K562 (cell line): ENCODE measurements around the gene TMEM63A. TPM values are rescaled to one million over a fixed set of nuclear protein-coding genes. Genes with fewer than 3 reads are reported as not detected.
A peak's percentile ranks its signal among the peaks of the same experiment; 100 is the strongest.

Source experiments
- ATF3 ChIP-seq, 2 experiments: fragments of 450-650 bp in 1 of 2; sonication (generic) in 1 of 2; formaldehyde crosslinking in 1 of 2; IDR thresholded peaks in 1 of 2; conservative IDR thresholded peaks in 1 of 2; 2 replicates each; pipeline versions ENCODE4 v1.6.1 to v1.8.1; 2016 to 2023; ENCODE audit warnings: mild to moderate bottlenecking in 2 of 2, moderate library complexity in 2 of 2, inconsistent platforms in 1 of 2, missing genetic modification reagents in 1 of 2
- BRD9 ChIP-seq: fragments of 450-650 bp; IDR thresholded peaks from 2 replicates; pipeline ENCODE4 v1.6.1; 2018; ENCODE audit warnings: low read depth; ENCODE audit not compliant: partially characterized antibody
- CBFA2T3 ChIP-seq: fragments of 450-650 bp; IDR thresholded peaks from 2 replicates; pipeline ENCODE4 v1.6.1; 2017
- CTBP1 ChIP-seq: fragments of 450-650 bp; IDR thresholded peaks from 2 replicates; pipeline ENCODE4 v1.6.1; 2016; ENCODE audit warnings: borderline replicate concordance
- FOXA1 ChIP-seq: fragments of 450-650 bp; IDR thresholded peaks from 2 replicates; pipeline ENCODE4 v1.6.1; 2016; ENCODE audit warnings: mild to moderate bottlenecking, borderline replicate concordance
- MXD1 ChIP-seq: fragments of 250-450 bp; sonication (Bioruptor Pico); IDR thresholded peaks from 2 replicates; pipeline ENCODE4 v1.8.0; 2021; ENCODE audit warnings: borderline replicate concordance, mild to moderate bottlenecking, moderate library complexity; ENCODE audit not compliant: poor library complexity, severe bottlenecking
- MYNN ChIP-seq, 2 experiments: sonication (generic); formaldehyde crosslinking in 1 of 2; IDR thresholded peaks; 2 replicates each; pipeline versions ENCODE4 v1.5.0 to v1.6.1; 2016 to 2020; ENCODE audit warnings: antibody characterized with exemption in 1 of 2, missing genetic modification reagents in 1 of 2
- NFE2 ChIP-seq: IDR thresholded peaks from 2 replicates; pipeline ENCODE4 v1.6.1; 2014; ENCODE audit warnings: antibody characterized with exemption, low read depth
- NFYB ChIP-seq: IDR thresholded peaks from 2 replicates; pipeline ENCODE4 v1.6.1; 2011; ENCODE audit warnings: mild to moderate bottlenecking, moderate library complexity; ENCODE audit not compliant: insufficient read length; ENCODE audit errors: extremely low read depth
- NR2C2 ChIP-seq, 2 experiments: fragments of 200-800 bp in 1 of 2; sonication (Bioruptor generic) in 1 of 2; sonication (generic) in 1 of 2; formaldehyde crosslinking in 1 of 2; IDR thresholded peaks; 2 replicates each; pipeline versions ENCODE4 v1.6.1 to v1.8.0; 2016 to 2022; ENCODE audit warnings: mild to moderate bottlenecking in 1 of 2, missing compliant biosample characterization in 1 of 2, missing genetic modification characterization in 1 of 2, missing genetic modification reagents in 1 of 2
- PURB ChIP-seq: sonication (generic); formaldehyde crosslinking; IDR thresholded peaks from 2 replicates; pipeline ENCODE4 v1.9.0; 2021; ENCODE audit warnings: low read depth, mild to moderate bottlenecking, missing genetic modification reagents
- SRF ChIP-seq, 2 experiments: fragments of 250-450, 450-650 bp in 1 of 2; sonication (Bioruptor Pico) in 1 of 2; sonication (generic) in 1 of 2; formaldehyde crosslinking; IDR thresholded peaks; 2 replicates each; pipeline versions ENCODE4 v1.5.0 to v1.5.1; 2020 to 2022; ENCODE audit warnings: mild to moderate bottlenecking in 1 of 2, missing genetic modification reagents in 1 of 2
- TARDBP ChIP-seq: fragments of 450-650 bp; IDR thresholded peaks from 2 replicates; pipeline ENCODE4 v1.6.1; 2016
- TCF3 ChIP-seq: sonication (generic); formaldehyde crosslinking; IDR thresholded peaks from 2 replicates; pipeline ENCODE4 v1.4.0; 2020; ENCODE audit warnings: mild to moderate bottlenecking, missing genetic modification reagents
- TCFL5 ChIP-seq: fragments of 250-450 bp; sonication (Bioruptor Pico); conservative IDR thresholded peaks from 2 replicates; pipeline ENCODE4 v1.6.1; 2021; ENCODE audit warnings: mild to moderate bottlenecking, moderate library complexity, matching md5 sums
- USF1 ChIP-seq: sonication (generic); formaldehyde crosslinking; IDR thresholded peaks from 2 replicates; pipeline ENCODE4 v1.9.0; 2022; ENCODE audit warnings: mild to moderate bottlenecking, missing genetic modification reagents
- ZBTB7A ChIP-seq: IDR thresholded peaks from 2 replicates; pipeline ENCODE4 v1.6.1; 2011; ENCODE audit warnings: low read depth, mild to moderate bottlenecking, low read length, moderate library complexity, borderline replicate concordance; ENCODE audit not compliant: control insufficient read depth
- ZNF592 ChIP-seq: fragments of 450-650 bp; IDR thresholded peaks from 2 replicates; pipeline ENCODE4 v1.6.1; 2017; ENCODE audit warnings: antibody characterized with exemption, mild to moderate bottlenecking
- ZNF717 ChIP-seq: fragments of 250-450 bp; sonication (Bioruptor Pico); IDR thresholded peaks from 2 replicates; pipeline ENCODE4 v1.5.0; 2021
- ZNF766 ChIP-seq: fragments of 200-800 bp; sonication (Bioruptor generic); conservative IDR thresholded peaks from 2 replicates; pipeline ENCODE4 v1.6.1; 2016; ENCODE audit warnings: missing genetic modification characterization, missing compliant biosample characterization
- polyA plus RNA-seq, 8 experiments: library from polyadenylated mRNA; depleted of rRNA in 4 of 8; stranded (reverse) in 5 of 8; unstranded in 3 of 8; fragments of >200 nt; fragmentation: Nextera tagmentation in 2 of 8; fragmentation: Illumina TruSeq in 1 of 8; extraction: Ambion mirVana in 2 of 8; extraction: Trizol in 1 of 8; gene quantifications; 2 replicates each; pipeline versions ENCODE4 v1.2.1 to v1.2.3, GENCODE V29; 2011 to 2014; ENCODE audit warnings: inconsistent platforms in 1 of 8, missing spikeins in 1 of 8
- total RNA-seq, 7 experiments: library from RNA; depleted of rRNA in 6 of 7; stranded (reverse); fragments of >200 nt in 6 of 7; fragmentation: Illumina TruSeq in 2 of 7; extraction: Trizol in 2 of 7; gene quantifications; 2 replicates each; pipeline versions ENCODE4 v1.2.1 to v1.2.3, GENCODE V29; 2011 to 2021; ENCODE audit warnings: low replicate concordance in 1 of 7

Gene TMEM63A
- total and polyA plus RNA-seq, 9 of the 15 experiments (the other 6 are each of a cell fraction or from before 2014, with no cell fraction given) = 2.0 to 54.6 (median 17.5) TPM

GRCh38 chr1:225899044-225899925, 17.1 kb upstream of the TMEM63A start (continued):
- TF ChIP-seq MYNN (IDR thresholded peaks at IDR 0.05) (0 out of 2 replicates have a peak, but pooled peaks have one; percentile 23), MYNN (CRISPR knock-in tag; IDR thresholded peaks at IDR 0.05) (no peak), FOXA1 (no peak), NFE2 (peak; percentile 15; the same call in 1 of the 2 replicates), NR2C2 (CRISPR knock-in tag; IDR thresholded peaks at IDR 0.05) (peak; percentile 29; the same call in 1 of the 2 replicates), NR2C2 (tag; IDR thresholded peaks at IDR 0.05) (no peak; the same call in none of the 2 replicates), PURB (no peak), NFYB (no peak), ZBTB7A (peak; percentile 51; the same call in 1 of the 2 replicates), CTBP1 (no peak), TARDBP (no peak), MXD1 (CRISPR knock-in tag) (no peak), TCF3 (CRISPR knock-in tag) (peak; percentile 28; the same call in 1 of the 2 replicates), ATF3 (IDR thresholded peaks at IDR 0.05) (peak; percentile 20; the same call in 1 of the 2 replicates), ATF3 (CRISPR knock-in tag; conservative IDR thresholded peaks at IDR 0.05) (no peak), ZNF766 (CRISPR knock-in tag) (no peak), ZNF717 (CRISPR knock-in tag) (no peak), ZNF592 (peak; percentile 37; the same call in 1 of the 2 replicates), USF1 (CRISPR knock-in tag) (no peak), TCFL5 (CRISPR knock-in tag) (no peak), SRF (CRISPR knock-in tag; IDR thresholded peaks at IDR 0.05) (no peak), BRD9 (no peak), CBFA2T3 (peak; percentile 69)
